GM21619 (cell line): ENCODE data around the gene CCDC90B.

Experiments
- ATAC-seq: cut with Tn5 transposase; IDR thresholded peaks from one replicate; pipeline ENCODE4 v1.9.1; 2021; ENCODE audit not compliant: unreplicated experiment

Gene CCDC90B

DNA sequence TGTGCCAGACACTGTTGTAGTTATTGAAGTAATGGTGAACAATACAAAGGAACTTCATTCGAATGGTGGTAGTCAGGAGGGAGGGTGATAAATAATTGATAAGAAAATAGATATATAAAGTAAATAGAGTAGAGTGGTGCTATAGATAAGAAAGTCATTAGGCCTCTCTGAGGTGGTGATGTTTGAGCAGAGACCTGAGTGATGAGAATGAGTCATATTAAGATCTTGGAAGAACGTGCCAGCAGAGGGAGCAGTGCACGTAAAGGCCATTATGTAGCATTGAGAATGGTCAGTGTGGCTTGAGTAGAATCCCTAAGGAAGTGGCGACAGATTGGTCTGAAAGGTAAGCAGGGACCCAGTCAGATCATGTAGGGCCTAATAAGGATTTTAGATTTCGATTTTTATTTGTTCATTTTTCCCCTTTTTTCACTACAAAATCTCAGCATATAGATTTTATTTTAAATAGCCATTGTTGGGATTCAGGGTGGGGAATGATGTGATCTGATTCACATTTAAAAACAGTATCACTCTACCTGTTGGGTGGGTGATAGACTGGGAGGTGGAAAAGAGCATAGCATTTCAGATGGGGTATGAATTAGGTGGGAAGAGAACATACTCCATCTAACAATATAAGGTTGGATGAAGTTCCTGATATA lies 44.7 kb downstream of the CCDC90B start:
- ATAC-seq, result peak; percentile 93

DNA sequence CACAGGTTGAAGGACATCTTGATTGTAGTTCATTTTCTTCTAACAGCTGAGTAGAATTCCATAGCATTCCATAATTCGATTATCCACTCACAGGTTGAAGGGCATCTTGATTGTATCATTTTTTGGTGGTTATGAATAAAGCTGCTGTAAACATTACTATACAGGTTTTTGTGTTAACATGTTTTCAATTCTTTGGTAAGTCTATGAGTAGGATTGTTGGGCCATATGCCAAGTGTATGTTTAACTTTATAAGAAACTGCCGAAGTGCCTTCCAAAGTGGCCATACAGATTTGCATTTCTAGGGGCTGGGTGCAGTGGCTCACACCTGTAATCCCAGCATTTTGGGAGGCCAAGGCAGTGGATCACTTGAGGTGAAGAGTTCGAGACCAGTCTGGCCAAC lies 48.1 kb downstream of the CCDC90B start:
- ATAC-seq, result no peak

DNA sequence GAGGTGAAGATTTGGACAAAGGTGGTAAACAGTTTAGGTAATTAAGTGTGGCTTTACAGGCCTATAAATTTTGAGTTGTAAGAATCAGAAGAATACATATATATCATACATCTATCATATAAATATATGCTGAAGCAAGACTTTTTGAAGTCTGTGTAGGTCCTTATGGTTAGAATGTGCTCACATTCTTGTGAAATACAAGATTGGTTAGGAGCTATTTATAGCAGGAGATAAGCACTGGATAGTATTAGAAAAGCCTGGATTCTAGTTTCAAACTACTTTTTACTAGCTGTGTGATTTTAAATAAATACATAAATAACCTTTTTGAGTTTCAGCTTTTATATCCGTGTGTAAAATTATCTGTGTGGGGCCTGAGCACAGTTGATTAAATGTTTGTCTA lies 50.3 kb downstream of the CCDC90B start:
- ATAC-seq, result no peak

DNA sequence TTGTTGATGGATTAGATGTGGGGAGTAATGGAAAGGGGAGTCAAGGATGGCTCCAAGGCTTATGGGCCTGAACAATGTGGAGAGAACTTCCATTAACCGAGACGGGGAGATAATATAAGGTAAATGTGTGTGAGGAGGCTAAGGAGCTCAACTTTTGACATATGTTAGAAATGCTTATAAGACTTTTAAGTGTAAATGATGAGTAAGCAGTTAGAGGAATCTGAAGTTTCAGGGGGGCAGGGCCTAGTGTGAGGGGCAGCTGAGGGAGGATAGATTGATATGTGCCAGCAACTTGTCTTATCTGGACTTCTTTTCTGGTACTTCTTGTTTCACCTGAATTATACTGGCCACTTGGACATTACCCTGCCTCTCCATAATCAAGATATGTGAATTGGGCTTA lies 62.7 kb downstream of the CCDC90B start:
- no peak for ATAC-seq

DNA sequence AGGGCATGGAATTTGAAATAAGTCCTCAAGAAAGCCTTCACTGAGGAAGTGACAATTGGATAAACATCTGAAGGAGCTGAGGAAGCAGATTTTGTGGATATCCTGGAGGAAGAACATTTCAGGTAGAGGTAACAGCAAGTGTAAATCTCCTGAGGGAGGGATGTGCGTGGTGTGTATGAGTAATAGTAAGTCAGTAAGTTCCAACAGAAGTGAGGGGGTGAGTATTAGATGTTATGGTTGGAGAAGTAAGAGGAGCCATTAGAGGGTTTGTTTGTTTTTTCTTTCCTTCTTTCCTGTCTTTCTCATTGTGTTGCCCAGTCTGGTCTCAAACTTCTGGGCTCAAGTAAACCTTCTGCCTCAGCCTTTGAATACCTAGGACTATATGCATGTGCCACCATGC lies 63.7 kb downstream of the CCDC90B start:
- ATAC-seq, result no peak

DNA sequence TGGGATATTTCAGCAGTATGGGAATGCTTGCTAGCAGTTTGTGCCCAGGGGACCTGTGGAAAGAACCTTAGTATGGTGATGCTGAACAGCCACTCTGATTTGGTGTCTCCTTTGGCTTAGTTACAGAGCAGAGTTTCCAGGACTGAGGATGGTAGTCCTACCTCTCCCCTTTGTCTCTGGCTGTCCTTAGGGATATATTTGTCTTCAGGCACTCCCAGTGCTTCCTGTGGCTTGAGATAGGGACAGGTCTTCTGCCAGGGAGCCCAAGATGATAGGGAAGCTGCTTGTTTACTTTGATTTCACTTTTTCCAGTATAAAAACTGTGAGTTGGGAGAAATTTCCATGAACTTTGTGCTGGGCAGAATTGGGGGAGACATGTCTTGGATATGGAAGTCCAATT lies 64.5 kb downstream of the CCDC90B start:
- ATAC-seq, result no peak

DNA sequence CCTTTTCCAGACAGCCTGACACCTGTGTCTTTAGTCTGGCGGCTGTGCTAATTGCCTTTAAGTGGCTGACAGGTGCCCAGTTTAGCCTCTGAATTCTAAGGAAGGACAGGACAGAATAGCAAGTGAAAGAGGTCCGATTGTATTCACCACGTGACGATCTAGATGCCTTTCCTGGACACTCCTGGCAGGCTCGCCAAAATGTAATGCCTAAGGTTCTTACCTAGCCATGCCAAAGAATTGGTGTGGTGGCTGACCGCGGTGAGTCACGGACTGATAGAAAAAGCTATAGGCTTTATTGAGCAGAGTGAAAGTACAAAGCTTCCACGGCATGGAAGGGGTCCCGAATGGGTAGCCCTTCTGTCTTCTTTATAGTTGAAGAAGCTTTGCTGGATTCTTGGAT lies 65.9 kb downstream of the CCDC90B start:
- no peak for ATAC-seq

DNA sequence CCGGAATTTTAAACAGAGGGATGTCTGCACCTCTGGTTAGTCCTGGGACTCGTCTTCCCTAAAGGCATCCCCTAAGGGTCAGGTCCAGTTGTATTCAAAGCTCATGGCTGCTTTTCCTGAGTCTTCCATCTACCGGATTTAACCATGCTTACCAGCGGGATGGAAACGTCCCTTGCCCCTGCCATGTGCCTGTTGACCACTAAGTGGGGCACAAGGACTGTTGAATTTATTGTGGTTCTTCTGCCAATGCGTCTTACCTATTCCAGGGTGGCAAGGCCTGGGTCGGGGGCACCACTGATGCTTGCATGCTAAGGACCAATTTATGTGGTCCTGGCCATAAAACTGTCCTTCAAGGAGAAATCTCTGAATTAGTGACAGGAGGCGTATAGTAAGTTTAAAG lies 67.1 kb downstream of the CCDC90B start:
- no peak for ATAC-seq
